ENCODE results near the gene IARS2.
A peak's percentile ranks its signal among the peaks of the same experiment; 100 is the strongest.
"Not testable (repeated sequence)": the region's sequence is repeated elsewhere in the genome, so short reads cannot be mapped to it uniquely, and the experiment has no call there.

IARS2 gene

GRCh38 chr1:220164517-220164916 is 70.6 kb downstream of the IARS2 start:
- no peak for DNase-seq (ENCODE audit: low read depth)

- no peak for DNase-seq (ENCODE audit: low read depth)
Observed at GRCh38 chr1:220166853-220167252, 72.9 kb downstream of the IARS2 start.

- not testable (repeated sequence) for DNase-seq (ENCODE audit: low read depth)
Observed at GRCh38 chr1:220169887-220170286, 76.0 kb downstream of the IARS2 start.

GRCh38 chr1:220170836-220171526 is 77.0 kb downstream of the IARS2 start:
- no peak for DNase-seq (ENCODE audit: low read depth)

- no peak for DNase-seq (ENCODE audit: low read depth)
Observed at GRCh38 chr1:220176540-220176939, 82.6 kb downstream of the IARS2 start.

- DNase-seq (ENCODE audit: low read depth), result no peak
Observed at GRCh38 chr1:220182111-220182510, 88.2 kb downstream of the IARS2 start.

- no peak for DNase-seq (ENCODE audit: low read depth)
Observed at GRCh38 chr1:220182656-220183055, 88.7 kb downstream of the IARS2 start.

- DNase-seq (ENCODE audit: low read depth), result no peak
Observed at GRCh38 chr1:220184506-220184905, 90.6 kb downstream of the IARS2 start.

- DNase-seq (ENCODE audit: low read depth), result no peak
Observed at GRCh38 chr1:220186752-220187151, 92.8 kb downstream of the IARS2 start.

- DNase-seq (ENCODE audit: low read depth), result no peak
Observed at GRCh38 chr1:220188538-220188937, 94.6 kb downstream of the IARS2 start.

- peak; percentile 66 for DNase-seq (ENCODE audit: low read depth)
Observed at GRCh38 chr1:220189750-220190347, 95.9 kb downstream of the IARS2 start.

- DNase-seq (ENCODE audit: low read depth), result no peak
Observed at GRCh38 chr1:220195701-220196100, 101.8 kb downstream of the IARS2 start.
